CD4-positive, alpha-beta T cell (primary cell): ENCODE measurements around the gene A3GALT2. TPM values are rescaled to one million over a fixed set of nuclear protein-coding genes. Genes with fewer than 3 reads are reported as not detected.

Experiments used
- ATAC-seq: fragments of 200-7000 bp; cut with Tn5 transposase; one replicate; pipeline ENCODE4 v1.10.0; 2022; ENCODE audit warnings: mild to moderate bottlenecking; ENCODE audit not compliant: poor library complexity
- CTCF ChIA-PET: fragments of 350-600 bp; sonication (Branson Sonifier 250); formaldehyde crosslinking; loops from one replicate; lab custom pipeline; 2021; ENCODE audit warnings: antibody characterized with exemption, inconsistent platforms; lab: Charles Lee
- POLR2A ChIA-PET: fragments of 350-600 bp; sonication (Branson Sonifier 250); formaldehyde crosslinking; loops from one replicate; lab custom pipeline; 2021; ENCODE audit warnings: antibody characterized with exemption, inconsistent platforms; lab: Charles Lee
- DNase-seq, 14 experiments: peaks; one replicate each; pipeline ENCODE4 v3.0.0-alpha.2; 2013 to 2020; ENCODE audit warnings: mixed read lengths in 2 of 14
- H3K27ac ChIP-seq, 2 donors: one replicate each; pipeline versions ENCODE4 v1.5.1 to v1.7.0; 2013; ENCODE audit warnings: low read length in 2 of 2, low read depth in 1 of 2, mild to moderate bottlenecking in 1 of 2
- H3K27me3 ChIP-seq, 2 experiments: 1 replicate in 1 of 2; 2 replicates in 1 of 2; pipeline versions ENCODE4 v1.6.1 to v1.7.0; 2013; ENCODE audit warnings: low read length in 2 of 2, control low read depth in 1 of 2, mild to moderate bottlenecking in 1 of 2, moderate library complexity in 1 of 2; ENCODE audit not compliant: insufficient read depth in 2 of 2, control insufficient read depth in 1 of 2
- H3K36me3 ChIP-seq: one replicate; pipeline ENCODE4 v1.6.1; 2013; ENCODE audit warnings: low read length, control low read depth; ENCODE audit not compliant: insufficient read depth
- H3K4me1 ChIP-seq: one replicate; pipeline ENCODE4 v1.6.1; 2013; ENCODE audit warnings: low read length, control low read depth; ENCODE audit not compliant: insufficient read depth
- H3K4me3 ChIP-seq: one replicate; pipeline ENCODE4 v1.5.1; 2013; ENCODE audit warnings: mild to moderate bottlenecking, low read length, moderate library complexity
- H3K9me3 ChIP-seq, 2 experiments: 1 replicate in 1 of 2; 2 replicates in 1 of 2; pipeline versions ENCODE4 v1.6.1 to v1.7.0; 2013; ENCODE audit warnings: low read length in 2 of 2, mild to moderate bottlenecking in 2 of 2, control low read depth in 1 of 2, moderate library complexity in 1 of 2; ENCODE audit not compliant: control insufficient read depth in 1 of 2, insufficient read depth in 1 of 2
- H3K27ac Mint-ChIP-seq: one replicate; pipeline ENCODE4 v1.8.0; 2020; ENCODE audit warnings: mixed read lengths
- H3K27me3 Mint-ChIP-seq: one replicate; pipeline ENCODE4 v1.8.0; 2021; ENCODE audit warnings: mixed read lengths
- H3K36me3 Mint-ChIP-seq: one replicate; pipeline ENCODE4 v1.8.0; 2021; ENCODE audit warnings: low read depth, mixed read lengths
- H3K4me1 Mint-ChIP-seq: one replicate; pipeline ENCODE4 v1.8.0; 2021; ENCODE audit warnings: low read depth, mixed read lengths
- H3K4me3 Mint-ChIP-seq: one replicate; pipeline ENCODE4 v1.8.0; 2020; ENCODE audit warnings: mild to moderate bottlenecking, mixed read lengths
- H3K9me3 Mint-ChIP-seq: one replicate; pipeline ENCODE4 v1.8.0; 2020; ENCODE audit warnings: mixed read lengths
- intact Hi-C, 2 experiments: fragments of 100-400 bp; cut with DNase I in 1 of 2; cut with micrococcal nuclease in 1 of 2; formaldehyde crosslinking; loops; one replicate each; pipeline versions ENCODE4 v1.15.1 to v1.9.0; 2023 to 2025; cut with DNase I, micrococcal nuclease
- total RNA-seq, 174 experiments: library from RNA in 2 of 174; stranded (reverse) in 2 of 174; gene quantifications; one replicate each; pipeline ENCODE4 v1.2.3 and lab custom pipeline; 2021 to 2026
- TF ChIP-seq, protein P1 (sequence below): fragments of 200-600 bp; IDR thresholded peaks from one replicate; pipeline ENCODE4 v1.8.0; 2022; ENCODE audit warnings: antibody characterized with exemption, mild to moderate bottlenecking

Gene A3GALT2
- total RNA-seq, 2 experiments from 2014 or later, result not detected

DNA sequence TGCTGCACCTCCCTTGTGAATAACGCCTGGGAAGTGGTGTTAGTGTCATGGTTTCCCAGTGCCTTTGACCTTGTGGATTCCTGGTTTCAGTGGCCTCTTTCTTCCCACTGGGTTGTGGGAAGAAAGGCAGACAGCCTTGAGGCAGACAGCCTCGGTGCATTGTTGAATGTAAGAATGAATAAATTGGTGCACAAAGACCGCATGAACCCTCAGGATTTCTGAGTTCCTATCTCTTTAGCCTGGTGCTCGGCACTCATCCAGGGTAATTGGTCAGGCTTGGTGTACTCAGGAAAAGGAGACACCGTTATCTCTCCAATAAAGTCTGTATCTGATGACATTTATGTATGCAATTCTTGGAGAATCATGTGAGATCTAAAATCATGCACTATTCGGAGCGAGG lies 59.6 kb downstream of the A3GALT2 start:
- H3K4me1 ChIP-seq, result peaks cover 46% of the 10 kb centered on the region
- H3K4me1 Mint-ChIP-seq, result peaks cover 55% of the 10 kb centered on the region
- no peaks in the 10 kb centered on the region for H3K9me3 Mint-ChIP-seq
- no peaks in the 10 kb centered on the region for H3K27me3 Mint-ChIP-seq
- peaks cover 11% of the 10 kb centered on the region for H3K36me3 ChIP-seq
- ChIA-PET CTCF (no interaction called here), POLR2A (no interaction called here)
- no peaks in the 10 kb centered on the region for H3K27me3 ChIP-seq
- DNase-seq (no peak), ATAC-seq (no peak)
- no peak overlapping the region for H3K27ac Mint-ChIP-seq
- no peak overlapping the region for H3K4me3 ChIP-seq
- no peak overlapping the region for H3K4me3 Mint-ChIP-seq
- no peaks in the 10 kb centered on the region for H3K9me3 ChIP-seq
- H3K27ac ChIP-seq, result no peak overlapping the region
- TF ChIP-seq, protein P1, sequence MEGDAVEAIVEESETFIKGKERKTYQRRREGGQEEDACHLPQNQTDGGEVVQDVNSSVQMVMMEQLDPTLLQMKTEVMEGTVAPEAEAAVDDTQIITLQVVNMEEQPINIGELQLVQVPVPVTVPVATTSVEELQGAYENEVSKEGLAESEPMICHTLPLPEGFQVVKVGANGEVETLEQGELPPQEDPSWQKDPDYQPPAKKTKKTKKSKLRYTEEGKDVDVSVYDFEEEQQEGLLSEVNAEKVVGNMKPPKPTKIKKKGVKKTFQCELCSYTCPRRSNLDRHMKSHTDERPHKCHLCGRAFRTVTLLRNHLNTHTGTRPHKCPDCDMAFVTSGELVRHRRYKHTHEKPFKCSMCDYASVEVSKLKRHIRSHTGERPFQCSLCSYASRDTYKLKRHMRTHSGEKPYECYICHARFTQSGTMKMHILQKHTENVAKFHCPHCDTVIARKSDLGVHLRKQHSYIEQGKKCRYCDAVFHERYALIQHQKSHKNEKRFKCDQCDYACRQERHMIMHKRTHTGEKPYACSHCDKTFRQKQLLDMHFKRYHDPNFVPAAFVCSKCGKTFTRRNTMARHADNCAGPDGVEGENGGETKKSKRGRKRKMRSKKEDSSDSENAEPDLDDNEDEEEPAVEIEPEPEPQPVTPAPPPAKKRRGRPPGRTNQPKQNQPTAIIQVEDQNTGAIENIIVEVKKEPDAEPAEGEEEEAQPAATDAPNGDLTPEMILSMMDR, result no peak
- peaks cover 9% of the 10 kb centered on the region for H3K36me3 Mint-ChIP-seq
- intact Hi-C loops, result no loop called here

DNA sequence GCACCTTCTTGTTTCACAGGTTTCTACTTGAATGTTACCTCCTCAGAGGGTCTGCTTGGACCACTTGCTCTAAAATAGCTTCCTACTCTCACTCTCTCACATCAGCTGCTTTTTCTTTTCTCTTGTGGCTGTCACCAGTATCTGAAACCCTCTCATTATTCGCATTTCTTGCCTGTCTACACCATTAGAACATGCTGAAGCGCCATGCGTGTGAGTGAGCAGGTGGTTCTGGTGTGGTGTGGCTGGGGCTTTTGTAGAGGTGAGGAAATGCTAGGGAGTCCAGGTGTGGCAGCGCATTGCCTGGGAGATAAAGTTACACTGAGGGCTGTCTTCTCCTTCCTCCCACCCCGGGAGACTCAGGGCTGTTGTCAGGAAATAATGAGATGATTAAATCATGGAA lies 60.5 kb downstream of the A3GALT2 start:
- H3K36me3 Mint-ChIP-seq, result peaks cover 9% of the 10 kb centered on the region
- Histone ChIP-seq H3K4me1 (peaks cover 49% of the 10 kb centered on the region), H3K4me3 (no peak overlapping the region), H3K27me3 (no peaks in the 10 kb centered on the region), H3K36me3 (peaks cover 11% of the 10 kb centered on the region), H3K9me3 (no peaks in the 10 kb centered on the region), H3K27ac (no peak overlapping the region)
- H3K4me1 Mint-ChIP-seq, result peaks cover 55% of the 10 kb centered on the region
- TF ChIP-seq, protein P1, result no peak
- DNase-seq, result no peak
- H3K27me3 Mint-ChIP-seq, result no peaks in the 10 kb centered on the region
- H3K9me3 Mint-ChIP-seq, result no peaks in the 10 kb centered on the region
- no peak for ATAC-seq
- H3K4me3 Mint-ChIP-seq, result peak overlapping the region; percentile 65
- ChIA-PET CTCF (no interaction called here), POLR2A (no interaction called here)
- peak overlapping the region; percentile 68 for H3K27ac Mint-ChIP-seq
- intact Hi-C loops, result no loop called here

DNA sequence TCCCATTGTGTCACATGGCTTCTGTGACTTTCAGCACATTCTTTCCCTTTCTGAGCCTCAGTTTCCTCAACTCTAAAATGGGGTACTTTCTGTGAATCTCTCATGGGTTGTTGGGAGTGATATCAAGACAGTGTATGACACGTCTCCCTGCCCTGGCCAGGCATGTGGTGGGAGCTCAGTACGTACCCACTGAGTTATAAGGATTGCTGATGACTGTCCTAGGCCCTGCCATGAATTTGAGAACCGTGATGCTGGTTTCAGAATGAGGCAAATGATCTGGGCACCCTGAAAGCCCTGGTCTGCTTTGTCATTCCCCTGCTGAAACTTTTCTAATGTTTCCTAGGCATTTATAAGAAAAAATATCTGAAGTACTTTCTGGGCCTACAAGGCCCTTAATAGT lies 61.0 kb downstream of the A3GALT2 start:
- H3K27me3 Mint-ChIP-seq, result no peaks in the 10 kb centered on the region
- peak overlapping the region; percentile 65 for H3K4me3 Mint-ChIP-seq
- intact Hi-C loops, result loop anchor here (2.0 to 5.0 kb wide), 2 partner anchors 89 to 133 kb away; no protein-coding TSS in a partner anchor
- peaks cover 9% of the 10 kb centered on the region for H3K36me3 Mint-ChIP-seq
- ATAC-seq (no peak), DNase-seq (no peak)
- peaks cover 53% of the 10 kb centered on the region for H3K4me1 ChIP-seq
- H3K4me1 Mint-ChIP-seq, result peaks cover 54% of the 10 kb centered on the region
- no peaks in the 10 kb centered on the region for H3K27me3 ChIP-seq
- POLR2A ChIA-PET, result interaction anchor here (0.8 kb wide), 1 partner anchor 14 kb away, joined by 3 read pairs; no protein-coding TSS in a partner anchor
- CTCF ChIA-PET, result no interaction called here
- H3K9me3 Mint-ChIP-seq, result no peaks in the 10 kb centered on the region
- TF ChIP-seq, protein P1, result no peak
- peak overlapping the region; percentile 68 for H3K27ac Mint-ChIP-seq
- no peaks in the 10 kb centered on the region for H3K9me3 ChIP-seq
- no peak overlapping the region for H3K27ac ChIP-seq
- no peak overlapping the region for H3K4me3 ChIP-seq
- H3K36me3 ChIP-seq, result peaks cover 11% of the 10 kb centered on the region
